Hematopoietic multipotent progenitor cell treated with erythropoietin and hydrocortisone succinate and interleukin-3 and kit ligand, for 8 days (in vitro differentiated cells): Measurements from ENCODE around the gene PPIL1.

Experiments
- DNase-seq: peaks from one replicate; pipeline ENCODE4 v3.0.0-alpha.2; 2015

PPIL1 gene

DNA sequence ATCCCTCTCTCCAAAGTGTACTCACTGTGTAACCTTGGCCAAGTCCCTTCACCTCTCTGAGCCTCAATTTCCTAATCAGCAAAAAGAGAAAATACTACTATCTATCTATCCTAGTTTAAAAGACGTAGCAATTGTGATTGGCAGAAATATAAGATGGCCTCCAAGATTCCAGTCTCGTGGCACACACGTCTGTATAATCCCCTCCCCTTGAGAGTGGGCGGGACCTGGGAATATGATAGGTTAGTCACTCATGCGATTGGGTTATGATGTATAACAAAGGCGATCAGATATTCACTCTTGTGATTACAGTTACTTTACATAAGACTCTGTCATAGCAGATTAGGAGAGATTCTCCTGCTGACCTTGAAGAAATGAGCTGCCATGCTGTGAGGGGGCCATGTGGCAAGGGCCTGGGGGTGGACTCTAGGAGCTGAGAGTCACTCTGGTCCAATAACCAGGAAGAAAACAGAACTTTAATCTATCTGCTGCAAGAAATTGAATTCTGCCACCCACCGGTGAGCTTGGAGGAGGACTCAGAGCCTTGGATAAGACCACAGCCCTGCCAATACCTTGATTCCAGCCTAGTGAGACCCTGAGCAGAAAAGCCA, 41.3 kb downstream of the PPIL1 start:
- DNase-seq: no peak

DNA sequence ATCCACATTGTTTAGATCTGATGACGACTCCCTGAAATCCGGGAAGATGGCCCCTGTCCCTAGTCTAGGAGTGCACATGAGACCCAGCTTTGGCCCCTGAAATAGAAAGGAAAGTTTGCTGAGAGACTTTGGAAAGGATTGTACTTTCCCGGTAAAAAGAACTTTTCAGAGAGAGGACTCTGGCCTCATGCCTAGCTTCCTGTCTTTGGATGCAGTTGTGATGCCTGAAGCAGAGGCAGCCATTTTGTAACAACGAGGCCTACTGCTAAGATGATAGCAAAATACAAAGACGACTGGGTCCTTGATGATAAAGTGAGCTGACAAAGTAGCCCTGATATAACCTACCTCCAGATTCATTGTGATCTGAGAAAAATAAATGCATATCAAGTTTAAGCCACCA, 42.3 kb downstream of the PPIL1 start:
- DNase-seq: no peak

DNA sequence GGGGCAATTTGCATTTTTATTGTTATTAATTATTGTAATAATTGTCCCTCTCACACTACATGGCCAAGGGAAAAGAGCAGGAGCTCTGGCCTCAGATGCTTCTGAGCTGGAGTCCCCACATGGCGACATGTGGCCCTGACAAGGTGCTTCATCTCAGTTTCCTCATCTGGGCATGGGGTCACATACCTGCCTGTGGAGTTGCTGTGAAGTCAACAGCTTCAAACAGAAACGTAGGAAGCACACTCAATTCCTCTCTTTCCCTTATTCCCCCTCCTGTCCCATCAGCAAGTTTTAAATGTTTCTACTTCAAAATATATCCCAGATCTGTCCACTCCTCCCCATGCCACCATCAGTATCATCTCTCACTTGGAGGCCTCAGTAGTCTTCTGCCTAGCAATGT, 44.0 kb downstream of the PPIL1 start:
- DNase-seq: no peak

DNA sequence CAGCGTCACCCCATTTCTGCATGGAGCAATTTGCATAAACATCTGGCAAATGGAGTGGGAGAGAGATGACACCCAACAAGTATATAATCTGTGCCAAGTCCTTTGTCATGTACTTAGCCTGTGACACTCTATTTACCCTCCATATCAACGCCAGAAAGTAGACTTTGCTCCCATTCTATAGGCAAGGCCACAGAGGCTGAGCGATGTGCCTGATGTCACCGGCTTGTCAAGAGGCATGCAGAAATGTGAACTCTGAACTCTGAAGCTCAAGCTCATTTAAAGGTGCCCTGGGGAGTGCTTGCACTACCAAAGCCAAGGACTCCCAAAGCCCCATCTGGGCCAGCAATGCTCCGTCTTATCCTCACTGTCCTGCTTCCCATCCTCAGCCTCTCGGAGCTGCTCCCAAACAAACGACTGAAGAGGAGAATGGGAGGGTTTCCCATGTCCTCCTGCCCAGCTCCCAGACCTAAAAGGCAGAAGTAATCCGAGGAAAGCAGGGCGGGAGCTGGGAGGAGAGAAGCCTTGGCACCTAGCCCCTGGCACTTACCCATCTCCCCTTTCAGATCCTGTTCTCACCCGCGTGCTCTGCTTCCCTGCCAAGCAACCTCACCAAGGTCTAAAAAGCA, 44.6 kb downstream of the PPIL1 start:
- DNase-seq: no peak

DNA sequence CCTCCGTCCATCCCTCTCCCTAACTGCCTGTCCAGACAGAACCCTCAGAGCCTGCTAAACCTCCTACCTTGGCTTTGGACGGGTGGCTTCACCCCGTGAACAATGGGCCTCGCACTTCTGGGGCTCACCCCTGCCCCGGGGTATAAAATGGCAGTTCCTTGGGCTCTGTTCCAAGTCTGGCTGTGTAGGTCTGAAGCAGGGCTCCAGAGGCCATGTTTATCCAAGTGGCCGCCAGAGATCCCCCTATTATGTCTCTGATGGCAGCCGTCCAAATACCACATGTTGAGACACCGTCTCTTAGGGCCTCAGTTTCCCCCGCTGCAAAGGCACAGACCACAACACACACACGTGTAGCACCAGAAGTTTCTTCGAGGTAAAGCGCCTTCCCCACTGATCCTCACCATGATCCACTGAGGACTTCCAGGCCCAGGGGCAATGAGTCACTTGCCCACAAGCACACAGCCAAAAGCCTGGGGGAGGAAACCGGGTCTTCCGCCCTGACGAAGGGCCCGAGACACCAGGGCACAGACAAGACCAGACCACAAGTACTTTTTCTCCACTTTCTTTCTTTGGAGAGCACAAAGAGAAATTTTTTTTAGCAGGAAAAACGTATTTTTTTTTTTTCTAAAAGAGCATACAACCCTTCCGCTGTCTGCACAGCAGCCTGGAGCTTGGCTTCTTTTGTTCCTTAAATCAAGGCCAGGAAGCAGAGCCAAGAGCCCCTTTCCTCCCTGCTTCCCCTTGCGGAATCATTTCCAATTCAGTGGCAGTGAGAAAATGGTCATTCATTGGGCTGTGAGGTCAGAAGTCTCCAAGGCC, 47.1 kb downstream of the PPIL1 start:
- peak; percentile 31 for DNase-seq

DNA sequence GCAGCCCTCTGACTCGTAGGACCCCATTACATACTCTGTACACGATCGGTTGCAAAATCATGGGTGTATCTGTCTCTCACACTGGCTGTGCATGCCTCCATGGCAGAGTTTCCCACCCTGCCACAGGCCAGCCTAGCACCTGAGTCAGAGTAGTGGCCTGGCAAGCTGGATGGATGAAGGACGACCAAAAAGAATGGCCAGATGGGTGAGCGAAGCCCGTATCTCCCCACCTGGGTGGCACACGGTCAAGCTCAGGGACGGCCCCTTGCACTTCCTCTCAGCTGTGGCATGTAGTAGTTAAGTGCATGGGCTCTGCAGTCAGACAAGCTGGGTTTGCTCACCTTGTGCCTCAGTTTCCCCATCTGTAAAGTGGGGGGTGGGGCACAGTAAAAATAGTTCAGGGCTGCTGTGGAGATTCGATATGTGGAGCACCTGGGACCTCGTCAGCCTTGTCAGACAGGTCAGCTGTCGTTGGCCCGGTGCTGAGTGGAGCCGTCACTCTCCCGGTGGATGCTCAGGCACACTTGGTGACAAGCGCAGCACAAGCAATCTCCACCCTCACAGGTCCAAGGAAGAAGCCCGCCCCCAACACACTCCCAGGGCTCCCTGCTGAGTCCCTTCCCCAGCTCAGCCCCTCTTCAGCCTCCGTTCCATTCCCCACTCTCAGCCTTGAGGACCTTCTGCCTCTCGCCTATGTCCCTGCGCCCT, 47.9 kb downstream of the PPIL1 start:
- no peak for DNase-seq

DNA sequence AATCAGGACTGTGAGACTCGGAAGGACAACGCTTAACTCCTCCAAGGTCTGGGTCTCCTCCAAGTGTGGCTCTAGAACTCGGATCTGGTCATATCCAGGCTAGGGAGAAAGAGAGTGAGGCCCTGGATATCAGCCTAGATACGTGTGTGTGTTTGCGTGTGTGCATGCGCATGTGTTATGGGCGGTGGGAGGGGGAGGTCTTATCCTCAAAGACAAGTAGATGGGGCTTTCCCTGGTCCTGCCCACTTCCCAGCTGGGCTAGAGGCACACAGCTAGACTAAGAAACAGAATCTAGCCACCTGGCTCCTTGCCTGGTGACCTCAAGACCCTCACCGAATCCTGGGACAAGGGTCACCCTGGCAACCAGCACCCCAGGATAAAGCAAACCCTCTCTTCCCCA, 48.6 kb downstream of the PPIL1 start:
- DNase-seq: no peak

DNA sequence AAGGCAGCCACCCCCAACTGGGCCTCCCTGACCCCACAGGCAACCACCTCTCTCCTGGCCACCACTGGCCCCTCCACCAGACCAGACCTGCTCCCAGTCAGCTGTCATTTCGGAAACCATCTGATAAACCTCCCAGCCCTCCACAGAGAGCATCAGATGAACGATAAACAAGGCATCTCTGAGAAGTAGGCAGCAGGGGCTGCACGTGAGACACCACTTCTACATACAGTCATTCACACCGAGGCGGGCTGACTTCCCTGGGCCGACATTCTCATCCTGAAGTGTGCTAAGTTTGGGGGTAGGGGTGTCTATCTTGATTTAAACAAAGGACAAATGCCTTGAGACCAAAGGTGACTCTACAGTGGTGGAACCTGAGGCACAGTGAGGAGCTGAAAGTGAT, 49.2 kb downstream of the PPIL1 start:
- DNase-seq: no peak

DNA sequence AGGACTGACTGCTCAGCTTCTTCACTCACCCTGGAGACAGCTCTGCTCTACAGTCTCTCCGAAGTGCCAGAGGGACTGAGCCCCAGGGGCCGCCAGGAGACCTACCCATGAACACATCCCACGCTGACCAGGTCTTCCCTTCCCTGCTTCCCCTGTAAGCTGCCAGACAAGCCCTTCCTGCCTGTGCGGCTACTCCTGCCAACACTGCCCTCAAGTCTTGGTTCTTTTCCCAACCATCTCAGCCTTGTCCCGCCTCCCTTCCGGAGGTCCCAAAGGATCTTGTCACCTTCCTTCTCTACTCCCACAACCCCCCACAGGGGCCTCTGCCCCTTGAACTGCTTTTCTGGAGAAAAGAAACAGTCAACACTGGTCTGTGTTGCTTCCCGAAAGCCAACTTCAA, 50.4 kb downstream of the PPIL1 start:
- DNase-seq: no peak

DNA sequence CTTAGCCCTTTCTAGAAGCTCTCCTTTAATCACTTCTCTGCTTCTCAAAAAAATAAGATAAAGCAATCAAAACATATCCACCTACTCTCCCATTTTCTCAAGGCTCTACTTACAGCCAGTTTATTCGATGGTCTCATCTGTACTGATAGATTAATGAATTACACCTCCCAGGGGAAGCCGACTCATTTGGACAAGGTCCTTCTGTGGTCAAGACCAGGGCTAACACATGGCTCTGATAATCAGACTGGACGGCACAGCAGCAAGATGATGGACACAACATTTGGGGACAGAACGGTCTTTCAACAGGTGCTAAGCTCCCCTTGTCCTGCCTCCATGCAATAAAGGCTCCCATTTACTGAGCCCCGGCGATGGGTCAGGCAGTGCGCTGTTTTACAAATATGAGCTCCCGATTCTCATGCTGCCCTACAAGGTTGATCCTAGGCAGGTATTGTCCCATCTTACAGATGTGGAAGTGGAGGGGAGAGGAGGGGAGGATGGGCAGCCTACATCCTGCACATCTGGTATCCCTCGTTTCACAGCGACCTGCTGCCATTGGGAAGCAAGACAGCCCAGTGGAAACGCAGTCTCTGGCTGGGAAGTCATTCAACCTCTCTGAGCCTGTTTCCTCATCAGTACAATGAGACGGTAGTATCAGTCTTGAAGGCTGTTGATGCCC, 51.0 kb downstream of the PPIL1 start:
- no peak for DNase-seq

DNA sequence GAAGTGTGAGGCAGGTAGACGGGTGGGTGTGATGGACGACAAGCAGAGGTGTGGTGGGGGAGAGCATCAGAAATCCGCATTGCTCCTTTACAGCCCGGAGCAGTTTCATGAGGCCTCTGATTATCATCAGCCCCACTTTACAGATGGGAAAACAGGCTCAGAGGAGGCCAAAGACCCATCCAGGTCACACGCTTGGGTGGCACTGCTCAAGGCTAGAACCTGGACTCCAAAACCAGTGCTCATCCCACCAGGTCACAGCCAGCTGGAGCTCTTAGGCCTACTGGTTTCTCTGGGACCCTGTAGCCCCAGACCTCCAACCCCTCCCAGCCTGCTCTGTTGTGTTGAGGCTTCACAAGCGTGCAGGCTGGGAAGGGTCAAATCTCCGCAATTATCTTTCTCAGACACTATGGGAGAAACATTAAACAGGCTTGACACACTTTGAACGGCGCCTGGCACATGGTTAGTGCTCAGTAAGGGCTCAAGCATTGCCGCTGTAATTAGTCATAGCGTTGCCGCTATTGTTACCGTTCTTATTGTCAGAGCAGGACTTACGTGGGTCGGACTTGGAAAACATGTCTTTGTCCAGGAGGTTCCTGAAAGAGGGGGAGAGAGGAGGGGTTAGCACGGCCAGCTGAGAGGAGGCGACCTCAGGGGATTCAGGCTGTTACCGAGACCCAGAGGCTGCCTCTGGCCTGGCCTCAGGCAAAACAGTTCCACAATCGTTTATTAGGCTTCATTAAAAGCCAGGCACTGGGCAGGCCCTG, 51.9 kb downstream of the PPIL1 start:
- no peak for DNase-seq

DNA sequence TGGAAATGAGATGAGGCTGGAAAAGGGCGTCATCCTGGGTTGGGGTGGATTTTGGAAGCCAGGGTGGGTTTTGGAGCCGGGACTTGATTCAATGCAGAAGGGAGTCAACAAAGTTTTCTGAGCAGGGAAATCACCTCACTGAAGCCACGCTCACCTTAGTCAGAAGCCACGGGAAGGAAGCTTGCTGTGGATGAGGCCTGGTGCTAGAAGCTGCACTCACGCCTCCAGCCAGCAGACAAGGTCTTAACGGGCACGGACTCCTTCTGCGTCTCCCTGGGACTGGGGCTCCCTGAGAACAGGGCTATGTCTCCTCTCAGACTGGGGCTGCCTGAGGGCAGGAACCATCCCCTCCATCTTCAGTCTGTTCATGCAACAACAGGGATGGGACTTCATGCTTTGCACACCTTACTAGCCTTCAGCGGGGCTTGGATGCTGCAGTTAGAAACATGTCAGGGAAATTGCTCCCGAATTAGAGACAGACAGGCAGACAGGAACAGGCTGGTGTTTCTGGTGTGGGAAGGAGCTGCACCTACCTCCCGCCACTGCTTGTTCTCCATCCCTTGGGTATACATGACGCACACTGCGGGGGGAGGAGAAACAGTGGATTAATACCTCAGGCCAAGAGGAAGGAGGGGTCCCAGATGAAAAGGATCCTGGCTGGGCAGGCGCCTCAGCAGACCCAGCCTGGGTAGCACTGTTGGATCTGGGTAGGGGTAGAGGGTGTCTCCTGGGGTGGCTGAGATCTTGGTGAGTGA, 52.8 kb downstream of the PPIL1 start:
- no peak for DNase-seq

DNA sequence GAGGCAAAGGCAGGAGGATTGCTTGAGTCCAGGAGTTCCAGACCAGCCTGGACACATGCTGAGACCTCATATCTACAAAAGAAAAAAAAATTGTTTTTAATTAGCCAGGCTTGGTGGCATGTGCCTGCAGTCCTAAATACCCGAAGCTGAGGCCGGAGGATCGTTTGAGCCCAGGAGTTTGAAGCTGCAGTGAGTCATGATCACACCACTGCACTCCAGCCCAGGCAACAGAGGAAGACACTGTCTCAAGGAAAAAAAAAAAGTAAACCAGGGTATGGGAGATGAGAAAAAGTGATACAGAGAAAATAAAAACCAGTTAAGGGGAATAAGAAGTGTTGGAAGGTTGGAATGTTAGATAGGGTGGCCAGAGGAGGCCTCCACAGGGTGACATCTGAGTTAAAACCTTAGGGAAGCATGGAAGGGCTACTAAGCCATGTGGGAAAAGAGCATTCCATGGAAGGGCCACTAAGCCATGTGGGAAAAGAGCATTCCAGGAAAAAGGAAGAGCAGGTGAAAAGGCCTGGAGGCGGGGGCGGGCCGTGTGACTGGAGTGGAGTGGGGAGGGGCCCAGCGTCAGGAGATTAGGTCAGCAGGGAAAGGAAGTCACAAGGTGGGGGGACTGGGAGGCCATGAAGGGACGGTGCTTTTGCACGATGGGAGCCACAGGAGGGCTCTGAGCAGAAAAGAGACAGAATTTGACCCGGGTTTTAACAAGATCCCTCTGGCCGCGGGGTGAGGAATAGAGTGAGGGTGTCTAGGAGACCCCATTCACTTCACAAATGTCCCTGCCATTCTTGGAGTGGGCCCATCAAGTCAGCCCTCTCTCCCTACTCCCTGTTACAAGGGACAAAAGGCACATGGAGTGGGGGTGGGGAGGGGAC, 53.7 kb downstream of the PPIL1 start:
- DNase-seq: no peak

DNA sequence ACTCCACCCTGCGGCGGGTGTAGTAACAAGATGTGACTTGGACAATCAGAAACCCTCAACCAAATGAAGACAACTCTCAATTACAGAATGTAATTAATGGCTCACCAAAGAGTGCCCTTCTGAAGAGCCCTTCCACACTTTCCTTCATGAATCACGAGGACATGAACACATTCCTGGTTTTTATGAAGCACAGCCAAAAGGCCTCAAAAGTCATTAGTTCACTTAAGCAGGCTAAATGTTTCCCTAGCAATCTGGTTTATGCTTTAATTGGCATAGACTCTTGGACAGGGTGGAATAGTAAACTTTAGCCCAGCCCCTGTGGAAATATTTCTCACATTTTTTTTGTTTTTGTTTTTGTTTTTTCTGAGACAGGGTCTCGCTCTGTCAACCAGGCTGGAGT, 55.8 kb downstream of the PPIL1 start:
- DNase-seq: no peak

DNA sequence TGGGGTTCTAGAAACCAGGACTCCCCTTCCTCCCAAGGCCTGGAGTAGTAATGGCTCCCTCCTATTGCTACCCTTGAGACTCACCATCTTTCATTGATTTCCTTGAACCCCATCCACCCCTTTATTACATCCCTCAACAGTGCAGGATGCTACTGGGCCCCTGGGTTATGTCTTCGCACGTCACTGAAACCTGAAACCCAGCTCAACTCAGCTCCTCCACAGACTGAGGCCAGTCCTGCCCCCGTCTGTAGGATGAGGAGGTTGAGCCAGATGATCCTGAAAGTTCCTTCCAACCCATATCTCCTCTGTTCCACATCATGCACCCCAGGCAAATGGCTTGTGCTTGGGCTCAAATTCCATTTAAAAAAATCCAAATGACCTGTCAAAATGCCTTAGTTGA, 56.8 kb downstream of the PPIL1 start:
- DNase-seq: no peak

DNA sequence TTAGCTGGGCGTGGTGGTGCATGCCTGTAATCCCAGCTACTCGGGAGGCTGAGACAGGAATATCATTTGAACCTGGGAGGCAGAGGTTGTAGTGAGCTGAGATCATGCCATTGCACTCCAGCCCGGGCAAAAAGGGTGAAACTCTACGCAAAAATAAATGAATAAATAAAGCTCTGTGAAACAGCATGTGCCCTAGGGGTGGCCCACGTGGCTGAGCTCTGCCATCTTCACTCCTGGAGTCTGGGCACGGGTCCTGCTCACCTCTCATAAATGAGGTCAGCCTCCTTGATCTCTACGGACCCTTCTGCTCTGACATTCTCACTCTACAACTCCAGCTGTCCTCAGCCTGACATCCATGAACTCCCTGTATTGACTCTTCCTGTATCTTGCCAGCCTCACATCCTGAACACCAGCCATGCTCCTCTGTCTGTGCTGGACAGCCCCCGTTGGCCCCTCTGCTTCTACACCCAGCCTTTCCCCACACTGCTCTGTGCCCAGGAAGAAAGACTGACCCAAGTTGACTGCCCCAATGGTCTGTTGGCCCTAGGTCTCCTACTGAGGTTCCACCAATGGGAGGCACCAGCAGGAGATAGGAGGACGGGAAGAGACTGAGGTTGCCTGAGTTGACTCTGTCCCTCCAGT, 57.3 kb downstream of the PPIL1 start:
- DNase-seq: no peak

DNA sequence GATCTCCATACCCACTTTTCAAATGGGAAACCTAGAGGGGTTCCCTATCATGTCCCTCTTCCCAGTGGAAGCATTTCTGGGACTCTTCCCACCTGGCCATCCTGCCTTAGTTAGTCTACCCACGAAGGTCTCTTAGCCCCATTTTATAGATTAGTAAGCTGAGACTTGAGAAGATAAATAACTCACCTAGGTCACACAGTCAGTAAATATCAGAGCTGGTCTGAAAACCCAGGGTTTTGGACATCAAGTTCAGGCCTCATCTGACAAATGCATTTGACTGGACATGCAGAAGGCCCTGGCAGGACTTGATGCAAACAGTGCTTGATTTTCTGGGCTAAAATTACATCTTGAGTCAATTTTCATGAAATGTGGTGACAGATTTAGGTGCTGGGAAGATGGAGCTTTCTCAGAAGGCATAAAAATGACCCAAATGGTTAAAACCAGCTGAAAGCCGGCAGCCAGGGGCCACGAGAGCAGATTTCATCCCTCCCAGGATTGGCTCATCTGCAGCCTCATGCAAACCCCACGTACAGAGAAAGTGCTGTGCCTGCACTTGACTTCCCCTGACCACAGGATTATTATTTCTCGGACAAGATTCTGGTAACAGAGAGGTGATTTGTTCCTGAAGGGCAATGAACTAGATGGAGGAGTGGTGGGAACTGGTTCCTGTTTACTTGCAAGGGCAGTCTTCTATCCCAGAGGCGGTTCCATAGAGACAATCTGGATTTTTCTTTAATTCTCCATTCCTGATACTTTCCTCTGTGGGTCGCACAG, 58.5 kb downstream of the PPIL1 start:
- DNase-seq: no peak

DNA sequence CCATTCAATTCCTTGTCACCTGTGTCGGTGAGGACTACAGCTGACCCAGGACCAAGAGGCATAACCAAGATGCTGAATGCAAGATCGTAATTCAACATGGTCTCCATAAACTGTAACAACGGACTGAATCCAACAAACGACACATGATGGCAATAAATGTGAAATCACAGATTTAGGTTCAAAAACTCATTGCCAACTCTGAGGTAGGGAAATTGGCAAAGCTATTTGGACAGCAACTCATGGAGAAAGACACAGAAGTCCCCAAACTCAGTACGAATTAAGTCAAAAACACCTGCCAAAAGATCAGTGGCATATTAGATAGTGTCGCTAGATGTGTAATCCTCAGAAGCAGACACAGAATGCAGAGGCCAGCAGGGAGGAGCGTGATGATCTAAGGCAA, 60.4 kb downstream of the PPIL1 start:
- DNase-seq: no peak

DNA sequence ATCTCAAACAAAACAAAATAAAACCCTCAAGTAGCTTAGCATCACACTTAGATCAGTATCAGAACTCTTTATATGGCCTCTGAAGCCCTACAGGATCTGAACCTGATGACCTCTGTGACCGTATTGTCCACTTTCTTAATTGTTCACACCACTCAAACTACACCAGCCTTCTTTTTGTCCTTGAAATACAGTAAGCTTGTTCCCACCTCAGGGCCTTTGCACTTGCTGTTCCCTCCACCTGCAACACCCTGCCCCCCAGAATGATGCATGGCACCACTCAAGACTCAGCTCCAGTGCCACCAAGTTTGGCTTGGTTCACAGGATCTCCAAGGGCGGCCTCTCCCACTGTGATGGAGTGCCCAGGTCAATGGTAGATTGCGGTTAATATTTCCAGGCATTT, 61.1 kb downstream of the PPIL1 start:
- no peak for DNase-seq
